Thyroid gland (tissue), 4 donors: ENCODE results near the gene RSPH9.

ENCODE experiments used
- CTCF ChIP-seq, 6 experiments: fragments of 200-600 bp in 3 of 6; fragments of 450-650 bp in 3 of 6; sonication (generic) in 3 of 6; IDR thresholded peaks; one replicate each; pipeline ENCODE4 v1.5.1; 2016 to 2019; ENCODE audit warnings: antibody characterized with exemption in 6 of 6, mild to moderate bottlenecking in 2 of 6, inconsistent platforms in 1 of 6, moderate library complexity in 1 of 6
- POLR2A ChIP-seq, 2 donors: fragments of 450-650 bp; IDR thresholded peaks; one replicate each; pipeline ENCODE4 v1.6.1; 2017; ENCODE audit warnings: antibody characterized with exemption in 2 of 2, mild to moderate bottlenecking in 2 of 2, moderate library complexity in 1 of 2

- TF ChIP-seq CTCF (IDR thresholded peaks at IDR 0.05), result no peak
- TF ChIP-seq POLR2A (IDR thresholded peaks at IDR 0.05), result no peak
Observed at GRCh38 chr6:43679057-43679456, 34.2 kb downstream of the RSPH9 start.
